WTC11 (cell line): ENCODE measurements around the gene SLC35F4. TPM values are rescaled to one million over a fixed set of nuclear protein-coding genes. Genes with fewer than 3 reads are reported as not detected.

Experiments used
- ATAC-seq: fragments of 200-7000 bp; cut with Tn5 transposase; 2 replicates; pipeline ENCODE4 v1.10.0; 2021; ENCODE audit warnings: mild to moderate bottlenecking, moderate library complexity
- CTCF ChIA-PET: fragments of 300-600 bp; sonication (Branson Sonifier 250); formaldehyde crosslinking; loops from one replicate; lab custom pipeline; 2021; ENCODE audit warnings: antibody characterized with exemption; lab: Charles Lee
- POLR2A ChIA-PET: fragments of 350-600 bp; sonication (Branson Sonifier 250); formaldehyde crosslinking; loops from one replicate; lab custom pipeline; 2021; ENCODE audit warnings: antibody characterized with exemption; lab: Charles Lee
- DNase-seq: peaks from one replicate; pipeline ENCODE4 v3.0.0; 2021; ENCODE audit warnings: low spot score
- H3K27ac Mint-ChIP-seq: 2 replicates; pipeline ENCODE4 v1.8.0; 2021; ENCODE audit warnings: mixed read lengths
- H3K27me3 Mint-ChIP-seq: 2 replicates; pipeline ENCODE4 v1.8.0; 2021; ENCODE audit warnings: low read depth, mild to moderate bottlenecking, moderate library complexity, mixed read lengths
- H3K36me3 Mint-ChIP-seq: 2 replicates; pipeline ENCODE4 v1.8.0; 2021; ENCODE audit warnings: mixed read lengths
- H3K4me1 Mint-ChIP-seq: 2 replicates; pipeline ENCODE4 v1.8.0; 2022; ENCODE audit warnings: mixed read lengths
- H3K4me3 Mint-ChIP-seq: 2 replicates; pipeline ENCODE4 v1.8.0; 2021; ENCODE audit warnings: mild to moderate bottlenecking, moderate library complexity, mixed read lengths
- H3K9me3 Mint-ChIP-seq: 2 replicates; pipeline ENCODE4 v1.8.0; 2021; ENCODE audit warnings: mixed read lengths
- ATF2 ChIP-seq: sonication (generic); formaldehyde crosslinking; IDR thresholded peaks from 2 replicates; pipeline ENCODE4 v1.8.1; 2022; ENCODE audit warnings: low read depth, missing genetic modification reagents, borderline replicate concordance
- FOXK1 ChIP-seq: sonication (generic); formaldehyde crosslinking; IDR thresholded peaks from 2 replicates; pipeline ENCODE4 v1.8.0; 2022; ENCODE audit warnings: mild to moderate bottlenecking, moderate library complexity, missing genetic modification reagents
- GABPB1 ChIP-seq: sonication (generic); formaldehyde crosslinking; IDR thresholded peaks from 2 replicates; pipeline ENCODE4 v1.8.1; 2023; ENCODE audit warnings: mild to moderate bottlenecking, missing genetic modification reagents
- GRHL2 ChIP-seq: fragments of 250-450 bp; sonication (Bioruptor Pico); IDR thresholded peaks from 2 replicates; pipeline ENCODE4 v1.8.0; 2022; ENCODE audit warnings: mild to moderate bottlenecking, moderate library complexity; ENCODE audit not compliant: insufficient replicate concordance, severe bottlenecking
- JUN ChIP-seq: sonication (generic); formaldehyde crosslinking; IDR thresholded peaks from 2 replicates; pipeline ENCODE4 v1.8.0; 2023; ENCODE audit warnings: mild to moderate bottlenecking, missing genetic modification reagents
- NFATC4 ChIP-seq: fragments of 250-450 bp; sonication (Bioruptor Pico); IDR thresholded peaks from 2 replicates; pipeline ENCODE4 v1.9.0; 2021; ENCODE audit warnings: mild to moderate bottlenecking
- NR1H2 ChIP-seq: sonication (generic); formaldehyde crosslinking; IDR thresholded peaks from 2 replicates; pipeline ENCODE4 v1.9.0; 2021; ENCODE audit warnings: mild to moderate bottlenecking, moderate library complexity, missing genetic modification reagents
- NR2C2 ChIP-seq: sonication (generic); formaldehyde crosslinking; IDR thresholded peaks from 2 replicates; pipeline ENCODE4 v1.8.0; 2022; ENCODE audit warnings: mild to moderate bottlenecking, missing genetic modification reagents
- RORB ChIP-seq: fragments of 250-450 bp; sonication (Bioruptor Pico); IDR thresholded peaks from 2 replicates; pipeline ENCODE4 v1.9.0; 2021; ENCODE audit warnings: mild to moderate bottlenecking
- TEAD4 ChIP-seq: sonication (generic); formaldehyde crosslinking; IDR thresholded peaks from 2 replicates; pipeline ENCODE4 v1.8.0; 2022; ENCODE audit warnings: mild to moderate bottlenecking, missing genetic modification reagents
- ZBTB21 ChIP-seq: sonication (generic); formaldehyde crosslinking; IDR thresholded peaks from 2 replicates; pipeline ENCODE4 v1.8.1; 2023; ENCODE audit warnings: mild to moderate bottlenecking, missing genetic modification reagents, borderline replicate concordance
- ZNF219 ChIP-seq: sonication (generic); formaldehyde crosslinking; IDR thresholded peaks from 2 replicates; pipeline ENCODE4 v1.8.0; 2023; ENCODE audit warnings: missing genetic modification reagents, mild to moderate bottlenecking, borderline replicate concordance
- ZNF671 ChIP-seq: fragments of 250-450 bp; sonication (Bioruptor Pico); IDR thresholded peaks from 2 replicates; pipeline ENCODE4 v1.8.0; 2021; ENCODE audit warnings: mild to moderate bottlenecking
- total RNA-seq: library from RNA; stranded (reverse); gene quantifications from 3 replicates; pipeline ENCODE4 v1.2.3, GENCODE V29; 2021
- TF ChIP-seq, protein P1 (sequence below): sonication (generic); formaldehyde crosslinking; IDR thresholded peaks from 2 replicates; pipeline ENCODE4 v1.8.0; 2022; ENCODE audit warnings: mild to moderate bottlenecking, missing genetic modification reagents
- TF ChIP-seq, protein P2 (sequence below): sonication (generic); formaldehyde crosslinking; IDR thresholded peaks from 2 replicates; pipeline ENCODE4 v1.8.1; 2023; ENCODE audit warnings: mild to moderate bottlenecking, missing genetic modification reagents, moderate library complexity
- TF ChIP-seq, protein P3 (sequence below): sonication (generic); formaldehyde crosslinking; IDR thresholded peaks from 2 replicates; pipeline ENCODE4 v1.8.0; 2023; ENCODE audit warnings: missing genetic modification reagents, mild to moderate bottlenecking, borderline replicate concordance
- TF ChIP-seq, protein P4 (sequence below): sonication (generic); formaldehyde crosslinking; IDR thresholded peaks from 2 replicates; pipeline ENCODE4 v1.8.1; 2022; ENCODE audit warnings: low read depth, mild to moderate bottlenecking, moderate library complexity, missing genetic modification reagents, borderline replicate concordance
- TF ChIP-seq, protein P5 (sequence below): sonication (generic); formaldehyde crosslinking; IDR thresholded peaks from 2 replicates; pipeline ENCODE4 v1.8.0; 2022; ENCODE audit warnings: mild to moderate bottlenecking, missing genetic modification reagents

SLC35F4 gene
- total RNA-seq, 1 experiment from 2014 or later = not detected

DNA sequence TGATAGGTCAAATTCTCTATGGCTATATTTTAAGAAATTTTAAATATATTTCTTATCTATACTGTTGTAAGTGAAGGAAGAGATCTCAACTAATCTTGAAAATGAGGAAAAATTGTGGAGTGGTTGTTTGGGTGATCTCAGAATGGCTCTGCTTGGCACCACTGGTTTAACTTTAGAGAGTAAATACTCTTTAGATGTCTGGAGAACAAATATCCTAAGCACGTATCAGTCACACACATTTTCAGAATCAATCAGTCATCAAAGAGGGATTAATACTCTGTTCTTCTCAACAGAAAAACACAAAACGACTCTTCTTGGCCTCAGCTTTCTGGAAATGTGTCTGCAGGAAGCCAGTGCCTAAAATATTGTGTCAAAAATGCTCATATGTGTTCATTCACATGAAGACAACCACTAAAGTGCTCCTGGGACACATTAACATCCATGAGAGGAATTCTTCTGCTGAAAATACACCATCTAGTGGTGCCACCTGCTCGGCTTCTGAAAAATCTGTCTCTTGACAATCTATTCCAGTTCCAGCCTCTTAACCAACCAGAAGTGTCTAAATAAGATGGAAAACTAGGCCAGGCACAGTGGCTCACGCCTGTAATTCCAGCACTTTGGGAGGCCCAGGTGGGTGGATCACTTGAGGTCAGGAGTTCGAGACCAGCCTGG, 291.1 kb downstream of the SLC35F4 start (continued):
- TF ChIP-seq, protein P1, sequence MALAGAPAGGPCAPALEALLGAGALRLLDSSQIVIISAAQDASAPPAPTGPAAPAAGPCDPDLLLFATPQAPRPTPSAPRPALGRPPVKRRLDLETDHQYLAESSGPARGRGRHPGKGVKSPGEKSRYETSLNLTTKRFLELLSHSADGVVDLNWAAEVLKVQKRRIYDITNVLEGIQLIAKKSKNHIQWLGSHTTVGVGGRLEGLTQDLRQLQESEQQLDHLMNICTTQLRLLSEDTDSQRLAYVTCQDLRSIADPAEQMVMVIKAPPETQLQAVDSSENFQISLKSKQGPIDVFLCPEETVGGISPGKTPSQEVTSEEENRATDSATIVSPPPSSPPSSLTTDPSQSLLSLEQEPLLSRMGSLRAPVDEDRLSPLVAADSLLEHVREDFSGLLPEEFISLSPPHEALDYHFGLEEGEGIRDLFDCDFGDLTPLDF (CRISPR knock-in tag) = no peak
- TF ChIP-seq GABPB1 (no peak), ZNF671 (no peak), NR2C2 (no peak)
- TF ChIP-seq, protein P2, sequence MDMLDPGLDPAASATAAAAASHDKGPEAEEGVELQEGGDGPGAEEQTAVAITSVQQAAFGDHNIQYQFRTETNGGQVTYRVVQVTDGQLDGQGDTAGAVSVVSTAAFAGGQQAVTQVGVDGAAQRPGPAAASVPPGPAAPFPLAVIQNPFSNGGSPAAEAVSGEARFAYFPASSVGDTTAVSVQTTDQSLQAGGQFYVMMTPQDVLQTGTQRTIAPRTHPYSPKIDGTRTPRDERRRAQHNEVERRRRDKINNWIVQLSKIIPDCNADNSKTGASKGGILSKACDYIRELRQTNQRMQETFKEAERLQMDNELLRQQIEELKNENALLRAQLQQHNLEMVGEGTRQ (CRISPR knock-in tag) = no peak
- TF ChIP-seq, protein P3, sequence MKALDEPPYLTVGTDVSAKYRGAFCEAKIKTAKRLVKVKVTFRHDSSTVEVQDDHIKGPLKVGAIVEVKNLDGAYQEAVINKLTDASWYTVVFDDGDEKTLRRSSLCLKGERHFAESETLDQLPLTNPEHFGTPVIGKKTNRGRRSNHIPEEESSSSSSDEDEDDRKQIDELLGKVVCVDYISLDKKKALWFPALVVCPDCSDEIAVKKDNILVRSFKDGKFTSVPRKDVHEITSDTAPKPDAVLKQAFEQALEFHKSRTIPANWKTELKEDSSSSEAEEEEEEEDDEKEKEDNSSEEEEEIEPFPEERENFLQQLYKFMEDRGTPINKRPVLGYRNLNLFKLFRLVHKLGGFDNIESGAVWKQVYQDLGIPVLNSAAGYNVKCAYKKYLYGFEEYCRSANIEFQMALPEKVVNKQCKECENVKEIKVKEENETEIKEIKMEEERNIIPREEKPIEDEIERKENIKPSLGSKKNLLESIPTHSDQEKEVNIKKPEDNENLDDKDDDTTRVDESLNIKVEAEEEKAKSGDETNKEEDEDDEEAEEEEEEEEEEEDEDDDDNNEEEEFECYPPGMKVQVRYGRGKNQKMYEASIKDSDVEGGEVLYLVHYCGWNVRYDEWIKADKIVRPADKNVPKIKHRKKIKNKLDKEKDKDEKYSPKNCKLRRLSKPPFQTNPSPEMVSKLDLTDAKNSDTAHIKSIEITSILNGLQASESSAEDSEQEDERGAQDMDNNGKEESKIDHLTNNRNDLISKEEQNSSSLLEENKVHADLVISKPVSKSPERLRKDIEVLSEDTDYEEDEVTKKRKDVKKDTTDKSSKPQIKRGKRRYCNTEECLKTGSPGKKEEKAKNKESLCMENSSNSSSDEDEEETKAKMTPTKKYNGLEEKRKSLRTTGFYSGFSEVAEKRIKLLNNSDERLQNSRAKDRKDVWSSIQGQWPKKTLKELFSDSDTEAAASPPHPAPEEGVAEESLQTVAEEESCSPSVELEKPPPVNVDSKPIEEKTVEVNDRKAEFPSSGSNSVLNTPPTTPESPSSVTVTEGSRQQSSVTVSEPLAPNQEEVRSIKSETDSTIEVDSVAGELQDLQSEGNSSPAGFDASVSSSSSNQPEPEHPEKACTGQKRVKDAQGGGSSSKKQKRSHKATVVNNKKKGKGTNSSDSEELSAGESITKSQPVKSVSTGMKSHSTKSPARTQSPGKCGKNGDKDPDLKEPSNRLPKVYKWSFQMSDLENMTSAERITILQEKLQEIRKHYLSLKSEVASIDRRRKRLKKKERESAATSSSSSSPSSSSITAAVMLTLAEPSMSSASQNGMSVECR (CRISPR knock-in tag) = no peak
- TF ChIP-seq, all 79 proteins: peak for 0

GRCh38 chr14:57573173-57573572, 292.7 kb downstream of the SLC35F4 start:
- no peaks in the 10 kb centered on the region for H3K36me3 Mint-ChIP-seq
- no peak for TF ChIP-seq NR1H2 (CRISPR knock-in tag)
- TF ChIP-seq, protein P1 (CRISPR knock-in tag) = no peak
- TF ChIP-seq GABPB1 = no peak
- TF ChIP-seq ZNF219 = no peak
- TF ChIP-seq, protein P4, sequence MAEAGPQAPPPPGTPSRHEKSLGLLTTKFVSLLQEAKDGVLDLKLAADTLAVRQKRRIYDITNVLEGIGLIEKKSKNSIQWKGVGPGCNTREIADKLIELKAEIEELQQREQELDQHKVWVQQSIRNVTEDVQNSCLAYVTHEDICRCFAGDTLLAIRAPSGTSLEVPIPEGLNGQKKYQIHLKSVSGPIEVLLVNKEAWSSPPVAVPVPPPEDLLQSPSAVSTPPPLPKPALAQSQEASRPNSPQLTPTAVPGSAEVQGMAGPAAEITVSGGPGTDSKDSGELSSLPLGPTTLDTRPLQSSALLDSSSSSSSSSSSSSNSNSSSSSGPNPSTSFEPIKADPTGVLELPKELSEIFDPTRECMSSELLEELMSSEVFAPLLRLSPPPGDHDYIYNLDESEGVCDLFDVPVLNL = no peak
- TF ChIP-seq RORB (CRISPR knock-in tag) = no peak
- no peak for TF ChIP-seq ZBTB21
- TF ChIP-seq NFATC4 (CRISPR knock-in tag) = no peak
- TF ChIP-seq, protein P5, sequence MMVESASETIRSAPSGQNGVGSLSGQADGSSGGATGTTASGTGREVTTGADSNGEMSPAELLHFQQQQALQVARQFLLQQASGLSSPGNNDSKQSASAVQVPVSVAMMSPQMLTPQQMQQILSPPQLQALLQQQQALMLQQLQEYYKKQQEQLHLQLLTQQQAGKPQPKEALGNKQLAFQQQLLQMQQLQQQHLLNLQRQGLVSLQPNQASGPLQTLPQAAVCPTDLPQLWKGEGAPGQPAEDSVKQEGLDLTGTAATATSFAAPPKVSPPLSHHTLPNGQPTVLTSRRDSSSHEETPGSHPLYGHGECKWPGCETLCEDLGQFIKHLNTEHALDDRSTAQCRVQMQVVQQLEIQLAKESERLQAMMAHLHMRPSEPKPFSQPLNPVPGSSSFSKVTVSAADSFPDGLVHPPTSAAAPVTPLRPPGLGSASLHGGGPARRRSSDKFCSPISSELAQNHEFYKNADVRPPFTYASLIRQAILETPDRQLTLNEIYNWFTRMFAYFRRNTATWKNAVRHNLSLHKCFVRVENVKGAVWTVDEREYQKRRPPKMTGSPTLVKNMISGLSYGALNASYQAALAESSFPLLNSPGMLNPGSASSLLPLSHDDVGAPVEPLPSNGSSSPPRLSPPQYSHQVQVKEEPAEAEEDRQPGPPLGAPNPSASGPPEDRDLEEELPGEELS (CRISPR knock-in tag) = no peak
- TF ChIP-seq ATF2 (CRISPR knock-in tag) = no peak
- TF ChIP-seq JUN = no peak
- no peak for TF ChIP-seq TEAD4 (CRISPR knock-in tag)
- no peak for TF ChIP-seq GRHL2 (CRISPR knock-in tag)
- no peak for TF ChIP-seq FOXK1 (CRISPR knock-in tag)
- TF ChIP-seq, all 79 proteins: peak for 0
- no peaks in the 10 kb centered on the region for H3K9me3 Mint-ChIP-seq

More at GRCh38 chr14:57573173-57573572, 292.7 kb downstream of the SLC35F4 start:
- Mint-ChIP-seq H3K27me3 (no peaks in the 10 kb centered on the region), H3K4me3 (no peak overlapping the region), H3K4me1 (peaks cover 11% of the 10 kb centered on the region), H3K27ac (no peak overlapping the region)
- POLR2A ChIA-PET = no interaction called here
- ATAC-seq = no peak
- DNase-seq = no peak
- CTCF ChIA-PET = no interaction called here
